ENCODE results near the gene TNP2. TPM values are rescaled to one million over a fixed set of nuclear protein-coding genes. Genes with fewer than 3 reads are reported as not detected.
A peak's percentile ranks its signal among the peaks of the same experiment; 100 is the strongest.

Gene TNP2
- total and polyA plus RNA-seq, 9 of the 15 experiments (the other 6 are each of a cell fraction or from before 2014, with no cell fraction given) = not detected

- no peak; the same call in none of the 2 replicates for TF ChIP-seq JUND (IDR thresholded peaks at IDR 0.05; ENCODE audit: borderline replicate concordance, low read depth, low read length)
- TF ChIP-seq JUND (tag; IDR thresholded peaks at IDR 0.05; ENCODE audit: borderline replicate concordance, low read depth, low read length) = peak; percentile 22; the same call in 1 of the 3 replicates
- TF ChIP-seq NCOR1 (IDR thresholded peaks at IDR 0.05) = no peak
- no peak for TF ChIP-seq ZBTB7A (IDR thresholded peaks at IDR 0.05; ENCODE audit: borderline replicate concordance, control insufficient read depth, low read depth, low read length)
- 0 out of 2 replicates have a peak, but pooled peaks have one; percentile 2 for TF ChIP-seq CBX1 (IDR thresholded peaks at IDR 0.05; ENCODE audit: low read depth)
- peak; percentile 60; the same call in 1 of the 2 replicates for TF ChIP-seq BCOR (IDR thresholded peaks at IDR 0.05)
- TF ChIP-seq ZNF311 (CRISPR knock-in tag; IDR thresholded peaks at IDR 0.05) = no peak
- no peak for TF ChIP-seq ILF3 (IDR thresholded peaks at IDR 0.05; ENCODE audit: borderline replicate concordance)
- TF ChIP-seq ZNF41 (CRISPR knock-in tag; conservative IDR thresholded peaks at IDR 0.05) = no peak
- peak; percentile 47; the same call in 1 of the 2 replicates for TF ChIP-seq REST (IDR thresholded peaks at IDR 0.05; ENCODE audit: borderline replicate concordance)
- TF ChIP-seq REST (CRISPR knock-in tag; IDR thresholded peaks at IDR 0.05; ENCODE audit: low read depth) = no peak
- TF ChIP-seq NFRKB (IDR thresholded peaks at IDR 0.05; ENCODE audit: low read depth) = peak; percentile 80; the same call in 1 of the 2 replicates
- TF ChIP-seq CBX2 (IDR thresholded peaks at IDR 0.05; ENCODE audit: insufficient read depth, low read length, poor library complexity, severe bottlenecking) = no peak
- 0 out of 4 replicates have a peak, but pooled peaks of 1 of the 2 experiments have one; percentile 11 for TF ChIP-seq MAZ (CRISPR knock-in tag; conservative IDR thresholded peaks at IDR 0.05 in 1 of 2, IDR thresholded peaks at IDR 0.05 in 1 of 2)
- TF ChIP-seq KLF1 (tag; IDR thresholded peaks at IDR 0.05) = peak; percentile 34; the same call in 1 of the 2 replicates
- no peak for TF ChIP-seq PRPF4 (IDR thresholded peaks at IDR 0.05; ENCODE audit: insufficient read depth, low read depth, low read length, poor library complexity, severe bottlenecking)
These were observed 30.6 kb downstream of the TNP2 start (continued) for GRCh38 chr16:11238272-11239202.

All from K562 (cell line).